ENCODE results near the gene MRPS6.

DNA sequence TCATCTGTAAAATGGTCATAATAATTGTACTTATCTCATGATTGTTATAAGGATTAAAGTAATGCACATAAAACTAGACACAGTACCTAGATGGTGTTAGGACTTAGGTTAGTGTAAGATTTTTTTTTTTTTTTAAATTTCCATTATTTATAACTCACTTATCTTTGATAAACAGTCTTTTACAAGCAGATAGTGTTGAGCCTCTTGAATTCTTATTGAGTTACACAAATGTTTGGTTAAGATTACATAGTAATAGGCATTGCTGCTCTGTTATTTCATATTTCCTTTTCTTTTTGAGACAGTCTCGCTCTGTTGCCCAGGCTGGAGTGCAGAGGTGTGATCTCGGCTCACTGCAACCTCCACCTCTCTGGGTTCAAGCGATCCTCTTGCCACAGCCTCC lies 15.4 kb downstream of the MRPS6 start:
- TF ChIP-seq, protein P1, sequence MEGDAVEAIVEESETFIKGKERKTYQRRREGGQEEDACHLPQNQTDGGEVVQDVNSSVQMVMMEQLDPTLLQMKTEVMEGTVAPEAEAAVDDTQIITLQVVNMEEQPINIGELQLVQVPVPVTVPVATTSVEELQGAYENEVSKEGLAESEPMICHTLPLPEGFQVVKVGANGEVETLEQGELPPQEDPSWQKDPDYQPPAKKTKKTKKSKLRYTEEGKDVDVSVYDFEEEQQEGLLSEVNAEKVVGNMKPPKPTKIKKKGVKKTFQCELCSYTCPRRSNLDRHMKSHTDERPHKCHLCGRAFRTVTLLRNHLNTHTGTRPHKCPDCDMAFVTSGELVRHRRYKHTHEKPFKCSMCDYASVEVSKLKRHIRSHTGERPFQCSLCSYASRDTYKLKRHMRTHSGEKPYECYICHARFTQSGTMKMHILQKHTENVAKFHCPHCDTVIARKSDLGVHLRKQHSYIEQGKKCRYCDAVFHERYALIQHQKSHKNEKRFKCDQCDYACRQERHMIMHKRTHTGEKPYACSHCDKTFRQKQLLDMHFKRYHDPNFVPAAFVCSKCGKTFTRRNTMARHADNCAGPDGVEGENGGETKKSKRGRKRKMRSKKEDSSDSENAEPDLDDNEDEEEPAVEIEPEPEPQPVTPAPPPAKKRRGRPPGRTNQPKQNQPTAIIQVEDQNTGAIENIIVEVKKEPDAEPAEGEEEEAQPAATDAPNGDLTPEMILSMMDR (IDR thresholded peaks at IDR 0.05) = no peak
- TF ChIP-seq POLR2AphosphoS5 (IDR thresholded peaks at IDR 0.05; ENCODE audit: low read depth, low read length) = no peak
- TF ChIP-seq TCF7L2 (IDR thresholded peaks at IDR 0.05; ENCODE audit: low read depth, low read length) = no peak
- TF ChIP-seq SIN3A (IDR thresholded peaks at IDR 0.05; ENCODE audit: borderline replicate concordance, insufficient read depth, low read depth, low read length) = no peak
- TF ChIP-seq, protein P2, sequence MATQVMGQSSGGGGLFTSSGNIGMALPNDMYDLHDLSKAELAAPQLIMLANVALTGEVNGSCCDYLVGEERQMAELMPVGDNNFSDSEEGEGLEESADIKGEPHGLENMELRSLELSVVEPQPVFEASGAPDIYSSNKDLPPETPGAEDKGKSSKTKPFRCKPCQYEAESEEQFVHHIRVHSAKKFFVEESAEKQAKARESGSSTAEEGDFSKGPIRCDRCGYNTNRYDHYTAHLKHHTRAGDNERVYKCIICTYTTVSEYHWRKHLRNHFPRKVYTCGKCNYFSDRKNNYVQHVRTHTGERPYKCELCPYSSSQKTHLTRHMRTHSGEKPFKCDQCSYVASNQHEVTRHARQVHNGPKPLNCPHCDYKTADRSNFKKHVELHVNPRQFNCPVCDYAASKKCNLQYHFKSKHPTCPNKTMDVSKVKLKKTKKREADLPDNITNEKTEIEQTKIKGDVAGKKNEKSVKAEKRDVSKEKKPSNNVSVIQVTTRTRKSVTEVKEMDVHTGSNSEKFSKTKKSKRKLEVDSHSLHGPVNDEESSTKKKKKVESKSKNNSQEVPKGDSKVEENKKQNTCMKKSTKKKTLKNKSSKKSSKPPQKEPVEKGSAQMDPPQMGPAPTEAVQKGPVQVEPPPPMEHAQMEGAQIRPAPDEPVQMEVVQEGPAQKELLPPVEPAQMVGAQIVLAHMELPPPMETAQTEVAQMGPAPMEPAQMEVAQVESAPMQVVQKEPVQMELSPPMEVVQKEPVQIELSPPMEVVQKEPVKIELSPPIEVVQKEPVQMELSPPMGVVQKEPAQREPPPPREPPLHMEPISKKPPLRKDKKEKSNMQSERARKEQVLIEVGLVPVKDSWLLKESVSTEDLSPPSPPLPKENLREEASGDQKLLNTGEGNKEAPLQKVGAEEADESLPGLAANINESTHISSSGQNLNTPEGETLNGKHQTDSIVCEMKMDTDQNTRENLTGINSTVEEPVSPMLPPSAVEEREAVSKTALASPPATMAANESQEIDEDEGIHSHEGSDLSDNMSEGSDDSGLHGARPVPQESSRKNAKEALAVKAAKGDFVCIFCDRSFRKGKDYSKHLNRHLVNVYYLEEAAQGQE (IDR thresholded peaks at IDR 0.05; ENCODE audit: insufficient read depth in 1 of 2, low read depth in 2 of 2, low read length in 1 of 2) = no peak
